Temporal lobe (tissue), 2 donors: Measurements from ENCODE around the gene ZNF37A. TPM values are rescaled to one million over a fixed set of nuclear protein-coding genes. Genes with fewer than 3 reads are reported as not detected.

Source experiments
- small RNA-seq: library from RNA; depleted of rRNA; stranded (forward); fragments of <200 nt; gene quantifications from one replicate; pipeline ENCODE3, GENCODE V24; 2014; ENCODE audit warnings: low replicate concordance
- total RNA-seq: library from RNA; depleted of rRNA; stranded (reverse); fragments of >200 nt; gene quantifications from one replicate; pipeline ENCODE4 v1.2.3, GENCODE V29; 2014

ZNF37A gene
- total RNA-seq, 1 donor from 2014 or later, result 25.3 TPM

Small RNA genes within 50 kb of the gene (small RNA-seq; reads per million reads assigned to genes)
- gene AL117339.2 (not detected), gene AL161931.1 (not detected), gene FXYD6P2 (not detected)

Other genes with a start within 250 kb of the ZNF37A start
- gene ZNF248, start 236.7 kb upstream of the ZNF37A start, total RNA-seq, result 54.6 TPM
- 50.2 TPM for gene ZNF25, start 117.7 kb upstream of the ZNF37A start, total RNA-seq
- gene ZNF33A, start 83.7 kb upstream of the ZNF37A start, total RNA-seq, result 69.3 TPM